HCT116 (cell line): ENCODE measurements around the gene COMTD1. TPM values are rescaled to one million over a fixed set of nuclear protein-coding genes. Genes with fewer than 3 reads are reported as not detected.

ENCODE experiments used
- ATAC-seq: fragments of 200-7000 bp; cut with Tn5 transposase; 2 replicates; pipeline ENCODE4 v1.9.1; 2020; ENCODE audit warnings: mild to moderate bottlenecking, moderate library complexity
- Bru-seq: library from RNA; stranded (reverse); fragments of 400-500 nt; gene quantifications from one replicate; lab custom pipeline; 2021; lab: Mats Ljungman, UMichigan
- BruChase-seq, 2 experiments: library from RNA; stranded (reverse); fragments of 400-500 nt; gene quantifications; one replicate each; lab custom pipeline; 2021; lab: Mats Ljungman, UMichigan
- BruUV-seq: library from RNA; stranded (reverse); fragments of 400-500 nt; replicated peaks from 2 replicates; lab custom pipeline; 2021; lab: Mats Ljungman, UMichigan
- CTCF ChIA-PET: fragments of 300-600 bp; sonication (Branson Sonifier 250); formaldehyde crosslinking; loops from one replicate; lab custom pipeline; 2021; ENCODE audit warnings: antibody characterized with exemption; lab: Charles Lee
- POLR2A ChIA-PET: fragments of 300-600, 350-600 bp; sonication (Branson Sonifier 250); formaldehyde crosslinking; loops from one replicate; lab custom pipeline; 2021; ENCODE audit warnings: antibody characterized with exemption; lab: Charles Lee
- RAD21 ChIA-PET, 2 experiments: fragments of 300-600 bp; sonication (Branson Sonifier 250); formaldehyde crosslinking; loops; one replicate each; lab custom pipeline; 2023; ENCODE audit warnings: low total read pairs in 2 of 2; ENCODE audit not compliant: uncharacterized antibody in 2 of 2, unreplicated experiment in 2 of 2, low non-redundant PET in 1 of 2; lab: Charles Lee
- DNase-seq: peaks from one replicate; pipeline ENCODE4 v3.0.0-alpha.2; 2010; ENCODE audit warnings: low read depth, low spot score
- H2AFZ ChIP-seq: fragments of 200-600 bp; shearing (Covaris generic), sonication (generic); 2 replicates; pipeline ENCODE4 v1.6.1; 2017; ENCODE audit warnings: low read depth, mixed run types, mixed read lengths, antibody characterized with exemption, low read length; ENCODE audit not compliant: poor library complexity, severe bottlenecking
- H3K27ac ChIP-seq: 2 replicates; pipeline ENCODE4 v1.5.1; 2012; ENCODE audit warnings: low read depth, low read length
- H3K27me3 ChIP-seq: fragments of 200-600 bp; sonication (generic); 2 replicates; pipeline ENCODE4 v1.6.1; 2016; ENCODE audit warnings: mixed run types, low read length, mixed read lengths; ENCODE audit not compliant: insufficient read depth
- H3K36me3 ChIP-seq, 2 experiments: fragments of 200-500 bp in 1 of 2; fragments of 200-600 bp in 1 of 2; sonication (Bioruptor generic) in 1 of 2; sonication (generic) in 1 of 2; 2 replicates each; pipeline versions ENCODE4 v1.5.1 to v1.6.1; 2014 to 2016; ENCODE audit warnings: low read length in 2 of 2, inconsistent platforms in 1 of 2, mixed read lengths in 1 of 2, mixed run types in 1 of 2; ENCODE audit not compliant: insufficient read depth in 2 of 2, control insufficient read depth in 1 of 2
- H3K4me1 ChIP-seq, 2 experiments: fragments of 200-600 bp in 1 of 2; sonication (generic) in 1 of 2; 2 replicates each; pipeline versions ENCODE4 v1.5.1 to v1.6.1; 2012 to 2017; ENCODE audit warnings: low read length in 2 of 2, inconsistent platforms in 1 of 2, mild to moderate bottlenecking in 1 of 2, mixed read lengths in 1 of 2, mixed run types in 1 of 2, moderate library complexity in 1 of 2; ENCODE audit not compliant: insufficient read depth in 2 of 2, control insufficient read depth in 1 of 2
- H3K4me2 ChIP-seq: fragments of 200-600 bp; sonication (generic); 2 replicates; pipeline ENCODE4 v1.6.1; 2017; ENCODE audit warnings: mixed run types, low read length, mixed read lengths
- H3K4me3 ChIP-seq, 2 experiments: fragments of 200-600 bp in 1 of 2; sonication (generic) in 1 of 2; replicated peaks in 1 of 2; 2 replicates each; pipeline ENCODE4 v1.5.1; 2011 to 2016; ENCODE audit warnings: low read length in 2 of 2, control low read depth in 1 of 2, low read depth in 1 of 2, mild to moderate bottlenecking in 1 of 2, mixed read lengths in 1 of 2, mixed run types in 1 of 2
- H3K79me2 ChIP-seq: fragments of 200-600 bp; sonication (generic); 2 replicates; pipeline ENCODE4 v1.6.1; 2017; ENCODE audit warnings: mild to moderate bottlenecking, mixed run types, low read length, moderate library complexity, mixed read lengths; ENCODE audit not compliant: insufficient read depth
- H3K9ac ChIP-seq: fragments of 200-600 bp; sonication (generic); 2 replicates; pipeline ENCODE4 v1.6.1; 2016; ENCODE audit warnings: low read length, mixed read lengths
- H3K9me2 ChIP-seq: fragments of 200-600 bp; sonication (generic), shearing (Covaris generic); 2 replicates; pipeline ENCODE4 v1.6.1; 2017; ENCODE audit warnings: mixed run types, mild to moderate bottlenecking, moderate library complexity; ENCODE audit not compliant: insufficient read depth
- H3K9me3 ChIP-seq, 2 experiments: fragments of 200-500 bp in 1 of 2; fragments of 200-600 bp in 1 of 2; sonication (Bioruptor generic) in 1 of 2; sonication (generic) in 1 of 2; 2 replicates each; pipeline ENCODE4 v1.6.1; 2014 to 2017; ENCODE audit warnings: low read length in 2 of 2, mixed read lengths in 2 of 2, inconsistent platforms in 1 of 2, low read depth in 1 of 2, mild to moderate bottlenecking in 1 of 2, mixed run types in 1 of 2, moderate library complexity in 1 of 2; ENCODE audit not compliant: control insufficient read depth in 1 of 2, insufficient read depth in 1 of 2
- H4K20me1 ChIP-seq: fragments of 200-600 bp; sonication (generic), shearing (Covaris generic); 2 replicates; pipeline ENCODE4 v1.6.1; 2017; ENCODE audit warnings: mixed run types, mild to moderate bottlenecking, moderate library complexity; ENCODE audit not compliant: insufficient read depth
- EGR1 ChIP-seq: IDR thresholded peaks from 2 replicates; pipeline ENCODE4 v1.6.1; 2012; ENCODE audit warnings: low read depth
- ELF1 ChIP-seq: IDR thresholded peaks from 2 replicates; pipeline ENCODE4 v1.6.1; 2012; ENCODE audit warnings: low read depth, borderline replicate concordance
- FOSL1 ChIP-seq: IDR thresholded peaks from 2 replicates; pipeline ENCODE4 v1.6.1; 2012; ENCODE audit warnings: low read depth
- MAX ChIP-seq: IDR thresholded peaks from 2 replicates; pipeline ENCODE4 v1.6.1; 2012
- POLR2A ChIP-seq: IDR thresholded peaks from 2 replicates; pipeline ENCODE4 v1.7.0; 2011; ENCODE audit warnings: borderline replicate concordance; ENCODE audit not compliant: insufficient read depth, insufficient read length; ENCODE audit errors: extremely low read depth
- POLR2AphosphoS5 ChIP-seq: IDR thresholded peaks from 2 replicates; pipeline ENCODE4 v1.6.1; 2011; ENCODE audit warnings: mild to moderate bottlenecking, low read depth, low read length, moderate library complexity
- RAD21 ChIP-seq: IDR thresholded peaks from 2 replicates; pipeline ENCODE4 v1.6.1; 2012; ENCODE audit warnings: low read depth, mild to moderate bottlenecking
- SIN3A ChIP-seq: IDR thresholded peaks from 2 replicates; pipeline ENCODE4 v1.6.1; 2012; ENCODE audit warnings: low read depth
- YY1 ChIP-seq: IDR thresholded peaks from 2 replicates; pipeline ENCODE4 v1.6.1; 2011; ENCODE audit warnings: low read length, low read depth, moderate library complexity, mild to moderate bottlenecking; ENCODE audit not compliant: insufficient replicate concordance; ENCODE audit errors: extremely low read depth
- ZFX ChIP-seq: fragments of 450-650 bp; IDR thresholded peaks from 2 replicates; pipeline ENCODE4 v1.6.1; 2017
- intact Hi-C: fragments of 100-400 bp; cut with micrococcal nuclease; formaldehyde crosslinking; loops from 2 replicates; pipeline ENCODE4 v1.10.0; 2022
- long read RNA-seq: library from polyadenylated mRNA; unstranded; transcript quantifications from one replicate; pipeline ENCODE4 v2.0.0, GENCODE V29; 2021; ENCODE audit not compliant: unreplicated experiment
- polyA plus RNA-seq: library from polyadenylated mRNA; unstranded; fragments of >200 nt; gene quantifications from 2 replicates; pipeline ENCODE4 v1.2.1, GENCODE V29; 2012; ENCODE audit warnings: missing spikeins
- total RNA-seq: library from RNA; stranded (reverse); gene quantifications from one replicate; pipeline ENCODE4 v1.2.1, GENCODE V29; 2021; ENCODE audit not compliant: unreplicated experiment
- TF ChIP-seq, protein P1 (sequence below), 3 experiments: fragments of 200-600 bp in 1 of 3; sonication (generic) in 1 of 3; IDR thresholded peaks in 2 of 3; conservative IDR thresholded peaks in 1 of 3; 2 replicates each; pipeline ENCODE4 v1.5.1; 2012 to 2017; ENCODE audit warnings: low read depth in 2 of 3, low read length in 2 of 3, antibody characterized with exemption in 1 of 3, borderline replicate concordance in 1 of 3, control low read depth in 1 of 3, mild to moderate bottlenecking in 1 of 3, mixed read lengths in 1 of 3, mixed run types in 1 of 3, moderate library complexity in 1 of 3; ENCODE audit not compliant: insufficient read depth in 1 of 3
- TF ChIP-seq, protein P2 (sequence below): IDR thresholded peaks from 2 replicates; pipeline ENCODE4 v1.6.1; 2011; ENCODE audit warnings: mild to moderate bottlenecking, low read length, moderate library complexity; ENCODE audit not compliant: insufficient replicate concordance; ENCODE audit errors: extremely low read depth

Gene COMTD1
- total RNA-seq, result 35.1 TPM
- 24.9 and 32.5 TPM in 2 replicates for polyA plus RNA-seq
- percentile 52 among the genes with signal in this experiment for Bru-seq, nascent RNA
- BruChase-seq, experiment 1, labeled RNA remaining after a 6-hour chase, result percentile 55 among the genes with signal in this experiment
- BruChase-seq, experiment 2, labeled RNA remaining after a 2-hour chase, result percentile 50 among the genes with signal in this experiment
- long read RNA-seq, transcript COMTD1-201 (7 exons, 976 nt), result major isoform, 13 of 43 reads
- long read RNA-seq, partial matches to known transcripts, result 16 of 43 reads
- long read RNA-seq, other reads (novel, unspliced or antisense), result 11 of 43 reads

- DNase-seq (peak; percentile 87), ATAC-seq (peak; percentile 72)
- H2AFZ ChIP-seq, result no peak within 1 kb of the TSS
- peak within 1 kb of the TSS; percentile 90 for H3K9ac ChIP-seq
- H3K27ac ChIP-seq, result peak within 1 kb of the TSS; percentile 92
- H3K4me3 ChIP-seq, result peak within 1 kb of the TSS; percentile 71 to 78
- intact Hi-C loops, result loop anchor here (2.0 to 5.0 kb wide), 4 partner anchors 123 to 1067 kb away; no protein-coding TSS in a partner anchor
- peaks cover 24% of the 10 kb centered on the region for H3K79me2 ChIP-seq
- POLR2A ChIA-PET, result interaction anchor here (0.6 to 2.5 kb wide), 3 partner anchors 17 to 51 kb away, joined by 4 to 14 read pairs (median 5); partner anchors contain the start of gene VDAC2
- no peaks in the 10 kb centered on the region for H3K9me3 ChIP-seq
- peak within 1 kb of the TSS; percentile 93 for H3K4me2 ChIP-seq
- CTCF ChIA-PET, result interaction anchor here (0.6 to 2.8 kb wide), 23 partner anchors 10 to 1349 kb away, joined by 3 to 47 read pairs (median 4); partner anchors contain the start of genes KAT6B, SAMD8 and VDAC2
- H3K27me3 ChIP-seq, result no peaks in the 10 kb centered on the region
- TF ChIP-seq POLR2AphosphoS5 (peak; percentile 61), FOSL1 (no peak), ZFX (peak; percentile 38; the same call in 1 of the 2 replicates), SIN3A (0 out of 2 replicates have a peak, but pooled peaks have one; percentile 21), RAD21 (peak; percentile 100), YY1 (peak; percentile 69), ELF1 (no peak), MAX (peak; percentile 81), POLR2A (no peak), EGR1 (no peak)
- TF ChIP-seq, protein P1, sequence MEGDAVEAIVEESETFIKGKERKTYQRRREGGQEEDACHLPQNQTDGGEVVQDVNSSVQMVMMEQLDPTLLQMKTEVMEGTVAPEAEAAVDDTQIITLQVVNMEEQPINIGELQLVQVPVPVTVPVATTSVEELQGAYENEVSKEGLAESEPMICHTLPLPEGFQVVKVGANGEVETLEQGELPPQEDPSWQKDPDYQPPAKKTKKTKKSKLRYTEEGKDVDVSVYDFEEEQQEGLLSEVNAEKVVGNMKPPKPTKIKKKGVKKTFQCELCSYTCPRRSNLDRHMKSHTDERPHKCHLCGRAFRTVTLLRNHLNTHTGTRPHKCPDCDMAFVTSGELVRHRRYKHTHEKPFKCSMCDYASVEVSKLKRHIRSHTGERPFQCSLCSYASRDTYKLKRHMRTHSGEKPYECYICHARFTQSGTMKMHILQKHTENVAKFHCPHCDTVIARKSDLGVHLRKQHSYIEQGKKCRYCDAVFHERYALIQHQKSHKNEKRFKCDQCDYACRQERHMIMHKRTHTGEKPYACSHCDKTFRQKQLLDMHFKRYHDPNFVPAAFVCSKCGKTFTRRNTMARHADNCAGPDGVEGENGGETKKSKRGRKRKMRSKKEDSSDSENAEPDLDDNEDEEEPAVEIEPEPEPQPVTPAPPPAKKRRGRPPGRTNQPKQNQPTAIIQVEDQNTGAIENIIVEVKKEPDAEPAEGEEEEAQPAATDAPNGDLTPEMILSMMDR (IDR thresholded peaks at IDR 0.05 in 2 of 3, conservative IDR thresholded peaks at IDR 0.05 in 1 of 3; ENCODE audit: borderline replicate concordance in 1 of 3, insufficient read depth in 1 of 3, low read depth in 2 of 3, low read length in 2 of 3), result peak; percentile 99 to 100 (median 100)
- TF ChIP-seq, protein P2, sequence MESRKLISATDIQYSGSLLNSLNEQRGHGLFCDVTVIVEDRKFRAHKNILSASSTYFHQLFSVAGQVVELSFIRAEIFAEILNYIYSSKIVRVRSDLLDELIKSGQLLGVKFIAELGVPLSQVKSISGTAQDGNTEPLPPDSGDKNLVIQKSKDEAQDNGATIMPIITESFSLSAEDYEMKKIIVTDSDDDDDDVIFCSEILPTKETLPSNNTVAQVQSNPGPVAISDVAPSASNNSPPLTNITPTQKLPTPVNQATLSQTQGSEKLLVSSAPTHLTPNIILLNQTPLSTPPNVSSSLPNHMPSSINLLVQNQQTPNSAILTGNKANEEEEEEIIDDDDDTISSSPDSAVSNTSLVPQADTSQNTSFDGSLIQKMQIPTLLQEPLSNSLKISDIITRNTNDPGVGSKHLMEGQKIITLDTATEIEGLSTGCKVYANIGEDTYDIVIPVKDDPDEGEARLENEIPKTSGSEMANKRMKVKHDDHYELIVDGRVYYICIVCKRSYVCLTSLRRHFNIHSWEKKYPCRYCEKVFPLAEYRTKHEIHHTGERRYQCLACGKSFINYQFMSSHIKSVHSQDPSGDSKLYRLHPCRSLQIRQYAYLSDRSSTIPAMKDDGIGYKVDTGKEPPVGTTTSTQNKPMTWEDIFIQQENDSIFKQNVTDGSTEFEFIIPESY, result no peak
- H3K9me2 ChIP-seq, result no peaks in the 10 kb centered on the region
- RAD21 ChIA-PET, result interaction anchor here (0.6 to 1.0 kb wide), 6 partner anchors 48 to 1360 kb away, joined by 3 to 7 read pairs (median 3); partner anchors contain the start of gene ZNF503 (in 1 of the 2)
- H3K36me3 ChIP-seq, result peaks cover 16 to 29% of the 10 kb centered on the region in 2 experiments
- peaks cover 2 to 27% of the 10 kb centered on the region in 2 experiments; a peak in 3 of 4 replicates for H3K4me1 ChIP-seq
- BruUV-seq, result TSS peak; percentile 22
- H4K20me1 ChIP-seq, result no peaks in the 10 kb centered on the region; the same call in 1 of the 2 replicates
Observed at GRCh38 chr10:75235375-75236177, at the start of gene COMTD1. Gene COMTD1 (minus strand): TSS chr10:75235957. CDS start chr10:75235928, 29 bp downstream.
